Neural cell (in vitro differentiated cells): ENCODE measurements around the gene VARS1. TPM values are rescaled to one million over a fixed set of nuclear protein-coding genes. Genes with fewer than 3 reads are reported as not detected.

ENCODE experiments used
- H2AFZ ChIP-seq: fragments of 200-600, 300-800 bp; sonication (generic), shearing (Covaris generic); 2 replicates; pipeline ENCODE4 v1.6.0; 2014; ENCODE audit warnings: low read depth, mild to moderate bottlenecking, antibody characterized with exemption, low read length, moderate library complexity
- H3F3A ChIP-seq: fragments of 200-600 bp; shearing (Covaris generic); 2 replicates; pipeline ENCODE4 v1.6.1; 2016; ENCODE audit warnings: mild to moderate bottlenecking, moderate library complexity, mixed read lengths, antibody characterized with exemption, low read length; ENCODE audit not compliant: insufficient read depth, poor library complexity, severe bottlenecking
- H3K27ac ChIP-seq: fragments of 200-600, 300-800 bp; sonication (generic), shearing (Covaris generic); 2 replicates; pipeline ENCODE4 v1.5.1; 2014; ENCODE audit warnings: mild to moderate bottlenecking, low read length, moderate library complexity
- H3K27me3 ChIP-seq: fragments of 300-800, 200-600 bp; sonication (generic), shearing (Covaris generic); 2 replicates; pipeline ENCODE4 v1.6.0; 2014; ENCODE audit warnings: mild to moderate bottlenecking, low read depth, low read length, moderate library complexity; ENCODE audit not compliant: insufficient read depth
- H3K36me3 ChIP-seq: fragments of 300-800, 200-600 bp; sonication (generic), shearing (Covaris generic); 2 replicates; pipeline ENCODE4 v1.5.1; 2014; ENCODE audit warnings: mild to moderate bottlenecking, antibody characterized with exemption, low read length, moderate library complexity; ENCODE audit not compliant: insufficient read depth
- H3K4me2 ChIP-seq: fragments of 300-800, 200-600 bp; sonication (generic), shearing (Covaris generic); 2 replicates; pipeline ENCODE4 v1.6.0; 2014; ENCODE audit warnings: mild to moderate bottlenecking, low read length
- H3K4me3 ChIP-seq: fragments of 300-800, 200-600 bp; sonication (generic), shearing (Covaris generic); 2 replicates; pipeline ENCODE4 v1.5.1; 2014; ENCODE audit warnings: mild to moderate bottlenecking, low read length, moderate library complexity
- H3K79me2 ChIP-seq: fragments of 200-600 bp; shearing (Covaris generic); replicated peaks from 2 replicates; pipeline ENCODE4 v1.6.0; 2014; ENCODE audit warnings: mild to moderate bottlenecking, low read length, moderate library complexity; ENCODE audit not compliant: insufficient read depth
- H3K9ac ChIP-seq: fragments of 300-800, 200-600 bp; sonication (generic), shearing (Covaris generic); 2 replicates; pipeline ENCODE4 v1.6.1; 2016; ENCODE audit warnings: mild to moderate bottlenecking, low read length, mixed read lengths
- H3K9me2 ChIP-seq: fragments of 200-600 bp; shearing (Covaris generic); 2 replicates; pipeline ENCODE4 v1.6.1; 2016; ENCODE audit warnings: mild to moderate bottlenecking, low read length, mixed read lengths; ENCODE audit not compliant: insufficient read depth
- H3K9me3 ChIP-seq: fragments of 200-600, 300-800 bp; sonication (generic), shearing (Covaris generic); 2 replicates; pipeline ENCODE4 v1.6.1; 2016; ENCODE audit warnings: mild to moderate bottlenecking, mixed run types, low read length, moderate library complexity, mixed read lengths
- H4K20me1 ChIP-seq: fragments of 200-600 bp; shearing (Covaris generic); 2 replicates; pipeline ENCODE4 v1.6.1; 2016; ENCODE audit warnings: mild to moderate bottlenecking, mixed run types; ENCODE audit not compliant: insufficient read depth
- CTCF ChIP-seq: fragments of 450-650 bp; IDR thresholded peaks from 2 replicates; pipeline ENCODE4 v1.5.1; 2014; ENCODE audit warnings: antibody characterized with exemption, mild to moderate bottlenecking, moderate library complexity; ENCODE audit not compliant: poor library complexity, severe bottlenecking
- EP300 ChIP-seq: fragments of 450-650 bp; conservative IDR thresholded peaks from 2 replicates; pipeline ENCODE4 v1.6.1; 2014; ENCODE audit warnings: antibody characterized with exemption, mild to moderate bottlenecking, moderate library complexity; ENCODE audit not compliant: poor library complexity, severe bottlenecking
- EZH2 ChIP-seq: fragments of 200-600, 300-800 bp; shearing (Covaris generic), sonication (generic); IDR thresholded peaks from 2 replicates; pipeline ENCODE4 v1.6.1; 2014; ENCODE audit warnings: antibody characterized with exemption, low read length, borderline replicate concordance, mild to moderate bottlenecking; ENCODE audit not compliant: insufficient read depth, poor library complexity, severe bottlenecking
- MXI1 ChIP-seq: fragments of 450-650 bp; conservative IDR thresholded peaks from 2 replicates; pipeline ENCODE4 v1.6.1; 2014; ENCODE audit warnings: antibody characterized with exemption, mild to moderate bottlenecking; ENCODE audit not compliant: poor library complexity, severe bottlenecking
- POLR2AphosphoS5 ChIP-seq: IDR thresholded peaks from 2 replicates; pipeline ENCODE4 v1.6.1; 2012
- RAD21 ChIP-seq: fragments of 450-650 bp; conservative IDR thresholded peaks from 2 replicates; pipeline ENCODE4 v1.6.1; 2014; ENCODE audit warnings: antibody characterized with exemption, mild to moderate bottlenecking, moderate library complexity
- REST ChIP-seq: IDR thresholded peaks from 2 replicates; pipeline ENCODE4 v1.6.1; 2012; ENCODE audit warnings: borderline replicate concordance
- SMC3 ChIP-seq: fragments of 450-650 bp; conservative IDR thresholded peaks from 2 replicates; pipeline ENCODE4 v1.6.1; 2014; ENCODE audit warnings: antibody characterized with exemption, mild to moderate bottlenecking, moderate library complexity; ENCODE audit not compliant: poor library complexity
- TAF1 ChIP-seq: IDR thresholded peaks from 2 replicates; pipeline ENCODE4 v1.6.1; 2012; ENCODE audit warnings: low read depth
- polyA plus RNA-seq: library from polyadenylated mRNA; depleted of rRNA; stranded (reverse); fragments of >200 nt; gene quantifications from 2 replicates; pipeline ENCODE4 v1.2.3, GENCODE V29; 2014

VARS1 gene
- polyA plus RNA-seq, 1 donor from 2014 or later: 40.9 TPM

GRCh38 chr6:31780507-31781243, 14.9 kb downstream of the VARS1 start:
- no peak overlapping the region for H3K9ac ChIP-seq
- H3K4me2 ChIP-seq: no peak overlapping the region
- no peaks in the 10 kb centered on the region for H4K20me1 ChIP-seq
- H3K36me3 ChIP-seq: peaks cover 20% of the 10 kb centered on the region
- H3K27ac ChIP-seq: no peak overlapping the region
- no peaks in the 10 kb centered on the region for H3K9me2 ChIP-seq
- TF ChIP-seq RAD21 (no peak), EZH2 (no peak)
- H2AFZ ChIP-seq: no peak overlapping the region
- no peaks in the 10 kb centered on the region for H3K79me2 ChIP-seq
- no peaks in the 10 kb centered on the region for H3F3A ChIP-seq
- H3K4me3 ChIP-seq: no peak overlapping the region
- H3K27me3 ChIP-seq: no peaks in the 10 kb centered on the region
- no peaks in the 10 kb centered on the region for H3K9me3 ChIP-seq

- H3F3A ChIP-seq: no peaks in the 10 kb centered on the region
- no peak overlapping the region for H3K4me2 ChIP-seq
- H3K27me3 ChIP-seq: no peaks in the 10 kb centered on the region
- H3K27ac ChIP-seq: no peak overlapping the region
- no peak for TF ChIP-seq REST
- TF ChIP-seq EP300: no peak
- no peak for TF ChIP-seq TAF1
- no peak for TF ChIP-seq CTCF
- no peak for TF ChIP-seq RAD21
- no peak for TF ChIP-seq MXI1
- no peak for TF ChIP-seq SMC3
- no peak for TF ChIP-seq POLR2AphosphoS5
- no peak for TF ChIP-seq EZH2
- no peaks in the 10 kb centered on the region for H3K79me2 ChIP-seq
- no peak overlapping the region for H2AFZ ChIP-seq
- H3K4me3 ChIP-seq: no peak overlapping the region
- H3K9me3 ChIP-seq: no peaks in the 10 kb centered on the region
- peaks cover 14% of the 10 kb centered on the region for H3K36me3 ChIP-seq
- no peaks in the 10 kb centered on the region for H4K20me1 ChIP-seq
- H3K9ac ChIP-seq: no peak overlapping the region
- no peaks in the 10 kb centered on the region for H3K9me2 ChIP-seq
These were observed 15.6 kb downstream of the VARS1 start for GRCh38 chr6:31779908-31780307.
